ENCODE results near the gene PIEZO2.

GRCh38 chr18:10732990-10733389 is 416.4 kb downstream of the PIEZO2 start:
- TF ChIP-seq CTCF (IDR thresholded peaks at IDR 0.05; ENCODE audit: poor library complexity, severe bottlenecking) = no peak
- no peak for TF ChIP-seq EZH2 (IDR thresholded peaks at IDR 0.05; ENCODE audit: borderline replicate concordance, insufficient read depth, low read length, poor library complexity, severe bottlenecking)
- TF ChIP-seq POLR2AphosphoS5 (IDR thresholded peaks at IDR 0.05) = no peak
- no peak for TF ChIP-seq EP300 (conservative IDR thresholded peaks at IDR 0.05; ENCODE audit: poor library complexity, severe bottlenecking)
- TF ChIP-seq RAD21 (conservative IDR thresholded peaks at IDR 0.05) = no peak
- TF ChIP-seq SMC3 (conservative IDR thresholded peaks at IDR 0.05; ENCODE audit: poor library complexity) = no peak
- no peak for TF ChIP-seq TAF1 (IDR thresholded peaks at IDR 0.05; ENCODE audit: low read depth)
- TF ChIP-seq, protein P1, sequence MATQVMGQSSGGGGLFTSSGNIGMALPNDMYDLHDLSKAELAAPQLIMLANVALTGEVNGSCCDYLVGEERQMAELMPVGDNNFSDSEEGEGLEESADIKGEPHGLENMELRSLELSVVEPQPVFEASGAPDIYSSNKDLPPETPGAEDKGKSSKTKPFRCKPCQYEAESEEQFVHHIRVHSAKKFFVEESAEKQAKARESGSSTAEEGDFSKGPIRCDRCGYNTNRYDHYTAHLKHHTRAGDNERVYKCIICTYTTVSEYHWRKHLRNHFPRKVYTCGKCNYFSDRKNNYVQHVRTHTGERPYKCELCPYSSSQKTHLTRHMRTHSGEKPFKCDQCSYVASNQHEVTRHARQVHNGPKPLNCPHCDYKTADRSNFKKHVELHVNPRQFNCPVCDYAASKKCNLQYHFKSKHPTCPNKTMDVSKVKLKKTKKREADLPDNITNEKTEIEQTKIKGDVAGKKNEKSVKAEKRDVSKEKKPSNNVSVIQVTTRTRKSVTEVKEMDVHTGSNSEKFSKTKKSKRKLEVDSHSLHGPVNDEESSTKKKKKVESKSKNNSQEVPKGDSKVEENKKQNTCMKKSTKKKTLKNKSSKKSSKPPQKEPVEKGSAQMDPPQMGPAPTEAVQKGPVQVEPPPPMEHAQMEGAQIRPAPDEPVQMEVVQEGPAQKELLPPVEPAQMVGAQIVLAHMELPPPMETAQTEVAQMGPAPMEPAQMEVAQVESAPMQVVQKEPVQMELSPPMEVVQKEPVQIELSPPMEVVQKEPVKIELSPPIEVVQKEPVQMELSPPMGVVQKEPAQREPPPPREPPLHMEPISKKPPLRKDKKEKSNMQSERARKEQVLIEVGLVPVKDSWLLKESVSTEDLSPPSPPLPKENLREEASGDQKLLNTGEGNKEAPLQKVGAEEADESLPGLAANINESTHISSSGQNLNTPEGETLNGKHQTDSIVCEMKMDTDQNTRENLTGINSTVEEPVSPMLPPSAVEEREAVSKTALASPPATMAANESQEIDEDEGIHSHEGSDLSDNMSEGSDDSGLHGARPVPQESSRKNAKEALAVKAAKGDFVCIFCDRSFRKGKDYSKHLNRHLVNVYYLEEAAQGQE (IDR thresholded peaks at IDR 0.05; ENCODE audit: borderline replicate concordance) = no peak
- TF ChIP-seq MXI1 (conservative IDR thresholded peaks at IDR 0.05; ENCODE audit: poor library complexity, severe bottlenecking) = no peak
